ENCODE data around the gene HIPK4. TPM values are rescaled to one million over a fixed set of nuclear protein-coding genes. Genes with fewer than 3 reads are reported as not detected.

Gene HIPK4
- total RNA-seq, 1 experiment from 2014 or later: 0.31 TPM

DNA sequence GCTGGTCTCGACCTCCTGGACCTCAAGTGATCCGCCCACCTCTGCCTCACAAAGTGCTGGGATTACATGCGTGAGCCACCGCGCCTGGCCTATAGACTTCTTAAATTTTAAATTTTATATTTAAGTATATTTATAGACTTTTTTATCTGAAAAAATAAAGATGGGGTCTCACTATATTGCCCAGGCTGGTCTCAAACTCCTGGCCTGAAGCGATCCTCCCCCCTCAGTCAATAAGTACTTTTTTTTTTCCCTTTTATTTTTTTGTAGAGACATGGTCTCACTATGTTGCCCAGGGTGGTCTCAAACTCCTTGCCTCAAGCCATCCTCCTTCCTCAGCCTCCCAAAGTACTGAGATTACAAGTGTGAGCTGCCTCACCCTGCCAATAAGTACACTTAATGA lies 34.0 kb upstream of the HIPK4 start:
- Mint-ChIP-seq H3K27ac (no peak overlapping the region), H3K4me3 (no peak overlapping the region), H3K36me3 (no peaks in the 10 kb centered on the region; the same call in 1 of the 2 replicates), H3K9me3 (no peaks in the 10 kb centered on the region), H3K27me3 (ENCODE audit: low read depth) (peaks cover 3% of the 10 kb centered on the region), H3K4me1 (peaks cover 16% of the 10 kb centered on the region)
- DNase-seq (ENCODE audit: low spot score): no peak
- TF ChIP-seq SMAD3 (CRISPR knock-in tag; IDR thresholded peaks at IDR 0.05; ENCODE audit: borderline replicate concordance): no peak
- TF ChIP-seq, protein P1, sequence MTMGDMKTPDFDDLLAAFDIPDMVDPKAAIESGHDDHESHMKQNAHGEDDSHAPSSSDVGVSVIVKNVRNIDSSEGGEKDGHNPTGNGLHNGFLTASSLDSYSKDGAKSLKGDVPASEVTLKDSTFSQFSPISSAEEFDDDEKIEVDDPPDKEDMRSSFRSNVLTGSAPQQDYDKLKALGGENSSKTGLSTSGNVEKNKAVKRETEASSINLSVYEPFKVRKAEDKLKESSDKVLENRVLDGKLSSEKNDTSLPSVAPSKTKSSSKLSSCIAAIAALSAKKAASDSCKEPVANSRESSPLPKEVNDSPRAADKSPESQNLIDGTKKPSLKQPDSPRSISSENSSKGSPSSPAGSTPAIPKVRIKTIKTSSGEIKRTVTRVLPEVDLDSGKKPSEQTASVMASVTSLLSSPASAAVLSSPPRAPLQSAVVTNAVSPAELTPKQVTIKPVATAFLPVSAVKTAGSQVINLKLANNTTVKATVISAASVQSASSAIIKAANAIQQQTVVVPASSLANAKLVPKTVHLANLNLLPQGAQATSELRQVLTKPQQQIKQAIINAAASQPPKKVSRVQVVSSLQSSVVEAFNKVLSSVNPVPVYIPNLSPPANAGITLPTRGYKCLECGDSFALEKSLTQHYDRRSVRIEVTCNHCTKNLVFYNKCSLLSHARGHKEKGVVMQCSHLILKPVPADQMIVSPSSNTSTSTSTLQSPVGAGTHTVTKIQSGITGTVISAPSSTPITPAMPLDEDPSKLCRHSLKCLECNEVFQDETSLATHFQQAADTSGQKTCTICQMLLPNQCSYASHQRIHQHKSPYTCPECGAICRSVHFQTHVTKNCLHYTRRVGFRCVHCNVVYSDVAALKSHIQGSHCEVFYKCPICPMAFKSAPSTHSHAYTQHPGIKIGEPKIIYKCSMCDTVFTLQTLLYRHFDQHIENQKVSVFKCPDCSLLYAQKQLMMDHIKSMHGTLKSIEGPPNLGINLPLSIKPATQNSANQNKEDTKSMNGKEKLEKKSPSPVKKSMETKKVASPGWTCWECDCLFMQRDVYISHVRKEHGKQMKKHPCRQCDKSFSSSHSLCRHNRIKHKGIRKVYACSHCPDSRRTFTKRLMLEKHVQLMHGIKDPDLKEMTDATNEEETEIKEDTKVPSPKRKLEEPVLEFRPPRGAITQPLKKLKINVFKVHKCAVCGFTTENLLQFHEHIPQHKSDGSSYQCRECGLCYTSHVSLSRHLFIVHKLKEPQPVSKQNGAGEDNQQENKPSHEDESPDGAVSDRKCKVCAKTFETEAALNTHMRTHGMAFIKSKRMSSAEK (CRISPR knock-in tag; IDR thresholded peaks at IDR 0.05; ENCODE audit: borderline replicate concordance): no peak
- TF ChIP-seq, protein P2, sequence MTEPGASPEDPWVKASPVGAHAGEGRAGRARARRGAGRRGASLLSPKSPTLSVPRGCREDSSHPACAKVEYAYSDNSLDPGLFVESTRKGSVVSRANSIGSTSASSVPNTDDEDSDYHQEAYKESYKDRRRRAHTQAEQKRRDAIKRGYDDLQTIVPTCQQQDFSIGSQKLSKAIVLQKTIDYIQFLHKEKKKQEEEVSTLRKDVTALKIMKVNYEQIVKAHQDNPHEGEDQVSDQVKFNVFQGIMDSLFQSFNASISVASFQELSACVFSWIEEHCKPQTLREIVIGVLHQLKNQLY (CRISPR knock-in tag; IDR thresholded peaks at IDR 0.05): no peak
- TF ChIP-seq TEAD4 (CRISPR knock-in tag; IDR thresholded peaks at IDR 0.05): no peak
- no peak for TF ChIP-seq SMAD4 (CRISPR knock-in tag; IDR thresholded peaks at IDR 0.05)
- TF ChIP-seq KAT7 (CRISPR knock-in tag; IDR thresholded peaks at IDR 0.05; ENCODE audit: borderline replicate concordance): no peak
- no peak for TF ChIP-seq CBFB (CRISPR knock-in tag; IDR thresholded peaks at IDR 0.05; ENCODE audit: low read depth)
- TF ChIP-seq GRHL2 (CRISPR knock-in tag; IDR thresholded peaks at IDR 0.05; ENCODE audit: insufficient replicate concordance, severe bottlenecking): no peak
- TF ChIP-seq JAZF1 (CRISPR knock-in tag; IDR thresholded peaks at IDR 0.05): no peak
- TF ChIP-seq, protein P3, sequence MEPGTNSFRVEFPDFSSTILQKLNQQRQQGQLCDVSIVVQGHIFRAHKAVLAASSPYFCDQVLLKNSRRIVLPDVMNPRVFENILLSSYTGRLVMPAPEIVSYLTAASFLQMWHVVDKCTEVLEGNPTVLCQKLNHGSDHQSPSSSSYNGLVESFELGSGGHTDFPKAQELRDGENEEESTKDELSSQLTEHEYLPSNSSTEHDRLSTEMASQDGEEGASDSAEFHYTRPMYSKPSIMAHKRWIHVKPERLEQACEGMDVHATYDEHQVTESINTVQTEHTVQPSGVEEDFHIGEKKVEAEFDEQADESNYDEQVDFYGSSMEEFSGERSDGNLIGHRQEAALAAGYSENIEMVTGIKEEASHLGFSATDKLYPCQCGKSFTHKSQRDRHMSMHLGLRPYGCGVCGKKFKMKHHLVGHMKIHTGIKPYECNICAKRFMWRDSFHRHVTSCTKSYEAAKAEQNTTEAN (CRISPR knock-in tag; IDR thresholded peaks at IDR 0.05): no peak
- TF ChIP-seq, protein P4, sequence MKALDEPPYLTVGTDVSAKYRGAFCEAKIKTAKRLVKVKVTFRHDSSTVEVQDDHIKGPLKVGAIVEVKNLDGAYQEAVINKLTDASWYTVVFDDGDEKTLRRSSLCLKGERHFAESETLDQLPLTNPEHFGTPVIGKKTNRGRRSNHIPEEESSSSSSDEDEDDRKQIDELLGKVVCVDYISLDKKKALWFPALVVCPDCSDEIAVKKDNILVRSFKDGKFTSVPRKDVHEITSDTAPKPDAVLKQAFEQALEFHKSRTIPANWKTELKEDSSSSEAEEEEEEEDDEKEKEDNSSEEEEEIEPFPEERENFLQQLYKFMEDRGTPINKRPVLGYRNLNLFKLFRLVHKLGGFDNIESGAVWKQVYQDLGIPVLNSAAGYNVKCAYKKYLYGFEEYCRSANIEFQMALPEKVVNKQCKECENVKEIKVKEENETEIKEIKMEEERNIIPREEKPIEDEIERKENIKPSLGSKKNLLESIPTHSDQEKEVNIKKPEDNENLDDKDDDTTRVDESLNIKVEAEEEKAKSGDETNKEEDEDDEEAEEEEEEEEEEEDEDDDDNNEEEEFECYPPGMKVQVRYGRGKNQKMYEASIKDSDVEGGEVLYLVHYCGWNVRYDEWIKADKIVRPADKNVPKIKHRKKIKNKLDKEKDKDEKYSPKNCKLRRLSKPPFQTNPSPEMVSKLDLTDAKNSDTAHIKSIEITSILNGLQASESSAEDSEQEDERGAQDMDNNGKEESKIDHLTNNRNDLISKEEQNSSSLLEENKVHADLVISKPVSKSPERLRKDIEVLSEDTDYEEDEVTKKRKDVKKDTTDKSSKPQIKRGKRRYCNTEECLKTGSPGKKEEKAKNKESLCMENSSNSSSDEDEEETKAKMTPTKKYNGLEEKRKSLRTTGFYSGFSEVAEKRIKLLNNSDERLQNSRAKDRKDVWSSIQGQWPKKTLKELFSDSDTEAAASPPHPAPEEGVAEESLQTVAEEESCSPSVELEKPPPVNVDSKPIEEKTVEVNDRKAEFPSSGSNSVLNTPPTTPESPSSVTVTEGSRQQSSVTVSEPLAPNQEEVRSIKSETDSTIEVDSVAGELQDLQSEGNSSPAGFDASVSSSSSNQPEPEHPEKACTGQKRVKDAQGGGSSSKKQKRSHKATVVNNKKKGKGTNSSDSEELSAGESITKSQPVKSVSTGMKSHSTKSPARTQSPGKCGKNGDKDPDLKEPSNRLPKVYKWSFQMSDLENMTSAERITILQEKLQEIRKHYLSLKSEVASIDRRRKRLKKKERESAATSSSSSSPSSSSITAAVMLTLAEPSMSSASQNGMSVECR (CRISPR knock-in tag; IDR thresholded peaks at IDR 0.05; ENCODE audit: borderline replicate concordance): no peak
- TF ChIP-seq MYBL2 (CRISPR knock-in tag; IDR thresholded peaks at IDR 0.05): no peak
- no peak for TF ChIP-seq ZNF416 (CRISPR knock-in tag; IDR thresholded peaks at IDR 0.05)
- ATAC-seq: no peak
- POLR2A ChIA-PET: interaction anchor here (0.5 to 1.8 kb wide), 2 partner anchors 10 to 1790 kb away, joined by 4 to 11 read pairs; partner anchors contain the start of gene PRX
- CTCF ChIA-PET: interaction anchor here (0.9 to 1.7 kb wide), 8 partner anchors 9 to 180 kb away, joined by 3 to 12 read pairs (median 4); partner anchors contain the start of genes BLVRB and PRX

Measured in WTC11 (cell line).